ENCODE measurements around the gene WIZ.

Gene WIZ

GRCh38 chr19:15466851-15467733, 17.3 kb upstream of the WIZ start:
- DNase-seq = peak; percentile 69 to 85

DNA sequence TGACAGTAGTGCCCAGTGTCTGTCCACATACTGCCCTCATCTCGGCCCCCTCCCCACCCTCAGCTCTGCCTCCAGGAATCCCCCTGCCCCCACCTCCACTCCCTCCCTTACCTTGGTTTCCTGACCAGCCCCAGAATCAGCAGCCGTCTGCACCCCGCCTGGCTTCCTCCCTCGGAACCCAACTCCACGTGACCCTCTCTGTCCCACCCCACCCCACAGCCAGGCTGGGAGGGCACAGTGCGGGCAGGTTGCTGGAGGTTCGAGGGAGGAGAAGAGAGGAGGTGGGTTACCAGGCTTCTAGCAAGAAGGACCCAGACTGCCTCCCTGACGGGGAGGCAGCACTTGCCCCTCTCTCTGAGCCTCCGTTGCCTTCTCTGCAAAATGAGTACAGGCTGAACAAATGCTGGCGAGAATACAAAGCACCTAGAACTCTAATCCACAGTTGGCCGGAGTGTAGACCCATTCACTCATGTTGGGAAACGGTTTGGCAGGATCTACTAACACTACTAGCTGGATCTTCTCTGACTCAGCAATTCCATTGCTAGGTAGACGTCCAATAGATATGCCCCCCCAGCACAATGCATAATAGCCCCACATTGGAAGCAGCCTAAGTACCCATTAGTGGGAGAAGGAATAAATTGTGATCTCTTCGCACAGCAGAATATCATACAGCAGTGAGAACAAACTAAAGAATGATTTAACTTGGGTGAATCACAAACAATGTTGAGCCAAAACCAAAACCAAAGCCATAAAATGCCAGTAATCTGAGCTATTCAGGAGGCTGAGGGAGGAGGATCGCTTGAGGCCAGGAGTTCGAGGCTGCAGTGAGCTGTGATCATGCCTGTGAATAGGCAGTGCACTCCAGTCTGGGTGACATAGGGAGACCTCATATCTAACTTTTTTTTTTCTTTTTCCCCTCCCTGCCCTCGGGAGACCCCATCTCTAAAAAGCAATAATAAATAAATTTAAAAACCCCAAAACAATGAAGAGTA, 14.9 kb upstream of the WIZ start, which contains the start of gene RASAL3:
Gene RASAL3 (minus strand): TSS at position 151 of the 992 bp plus-strand sequence. CDS start 186 bp downstream, outside the sequence.
- DNase-seq = peak; percentile 67 to 76

GRCh38 chr19:15463861-15464371, 14.2 kb upstream of the WIZ start:
- peak; percentile 80 to 84 for DNase-seq

GRCh38 chr19:15461694-15462093, 11.9 kb upstream of the WIZ start:
- no peak for DNase-seq

DNA sequence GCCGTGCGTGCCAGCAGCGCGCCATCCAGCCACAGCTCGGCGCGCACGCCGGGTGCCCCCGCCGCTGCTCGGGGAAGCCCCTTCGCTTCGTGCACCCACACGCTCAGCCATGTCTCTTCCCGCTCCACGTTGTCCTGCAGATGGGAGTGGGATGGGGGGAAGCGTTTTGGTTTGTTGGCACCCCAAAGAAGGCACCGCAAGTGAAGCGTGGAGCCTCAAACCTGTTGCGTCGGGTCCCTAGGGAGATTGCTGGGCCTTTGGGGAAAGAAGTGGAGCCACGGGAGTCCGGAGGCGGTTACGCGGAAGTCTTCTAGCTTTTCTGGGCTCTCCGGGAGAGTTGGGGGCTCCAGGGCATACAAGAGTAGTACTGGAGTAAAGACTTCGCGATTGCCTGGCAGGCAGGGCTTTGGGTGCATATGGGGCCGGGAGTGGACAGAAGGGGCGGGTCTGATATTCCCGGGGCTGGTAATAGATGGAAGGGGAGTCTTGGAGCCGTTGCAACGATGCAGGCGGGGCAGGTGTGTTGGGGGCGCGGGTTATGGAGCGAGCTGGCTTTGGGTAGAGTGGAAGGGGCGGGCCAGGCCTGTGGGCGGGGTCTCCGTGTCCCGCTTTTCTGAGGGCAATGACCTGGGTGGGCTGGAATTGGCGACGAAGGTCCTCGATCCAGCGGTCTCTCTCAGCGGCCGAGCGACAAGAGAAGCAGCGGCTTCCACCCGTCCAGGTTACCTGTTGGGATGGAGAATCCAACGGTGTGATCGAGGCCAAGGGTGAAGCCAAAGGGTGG, 8.1 kb upstream of the WIZ start:
- DNase-seq = no peak

DNA sequence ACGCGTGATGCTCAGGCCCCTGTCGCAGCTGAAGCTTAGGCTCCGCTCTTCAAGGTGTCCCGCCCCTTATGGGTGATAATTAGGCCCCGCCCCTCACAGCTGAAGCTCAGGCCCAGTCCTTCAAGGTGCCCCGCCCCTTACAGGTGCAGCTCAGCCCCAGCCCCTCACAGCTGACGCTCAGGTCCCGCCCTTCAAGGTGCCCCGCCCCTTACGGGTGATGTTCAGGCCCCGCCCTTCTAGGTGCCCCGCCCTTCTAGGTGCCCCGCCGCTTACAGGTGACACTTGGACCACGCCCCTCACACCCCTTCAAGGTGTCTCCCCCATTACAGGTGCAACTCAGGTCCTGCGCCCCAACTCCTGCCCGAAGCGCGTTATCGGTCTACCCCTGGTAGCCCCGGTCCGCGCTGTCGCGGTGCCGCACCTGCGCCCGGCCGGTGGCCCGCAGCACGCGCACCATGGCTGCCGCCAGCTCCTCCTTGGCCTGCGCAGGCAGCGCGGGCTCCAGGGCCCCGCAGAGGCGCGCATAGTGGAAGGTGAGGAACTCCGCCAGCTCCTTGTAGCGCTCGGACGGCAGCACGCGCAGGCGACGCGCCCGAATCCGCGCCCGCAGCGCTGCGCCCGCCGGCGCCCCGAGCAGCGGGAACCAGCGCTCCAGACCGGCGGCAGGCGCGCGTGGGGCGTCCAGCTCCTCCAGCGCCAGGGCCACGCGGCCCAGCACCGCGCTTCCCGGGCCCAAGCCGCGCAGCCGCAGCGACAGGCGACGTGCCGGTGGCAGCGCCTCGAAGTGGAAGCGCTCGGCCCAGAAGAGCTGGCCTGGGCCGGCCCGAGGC, 7.3 kb upstream of the WIZ start:
- DNase-seq = no peak

- DNase-seq = no peak
Observed at GRCh38 chr19:15456441-15456840, 6.7 kb upstream of the WIZ start.

DNA sequence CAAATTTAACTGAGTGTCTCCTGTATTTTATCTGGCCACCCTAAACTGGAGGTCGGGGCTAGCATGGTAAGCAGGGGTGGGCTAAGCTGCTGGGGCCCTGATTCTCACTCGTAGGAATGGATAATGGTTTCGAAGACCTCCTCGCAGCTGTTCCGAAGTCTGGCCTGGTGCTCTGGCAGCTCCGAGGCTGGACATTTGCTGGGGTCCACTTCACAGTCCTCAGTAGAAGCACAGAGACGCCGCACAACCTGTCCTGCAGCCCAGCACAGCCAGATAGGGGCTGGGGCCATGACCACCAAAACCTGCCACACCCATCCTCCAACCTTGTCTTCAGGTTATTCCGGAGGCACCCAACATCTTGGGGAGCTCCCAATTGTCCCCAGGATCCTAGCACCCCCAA, 6.2 kb upstream of the WIZ start:
- no peak for DNase-seq

DNA sequence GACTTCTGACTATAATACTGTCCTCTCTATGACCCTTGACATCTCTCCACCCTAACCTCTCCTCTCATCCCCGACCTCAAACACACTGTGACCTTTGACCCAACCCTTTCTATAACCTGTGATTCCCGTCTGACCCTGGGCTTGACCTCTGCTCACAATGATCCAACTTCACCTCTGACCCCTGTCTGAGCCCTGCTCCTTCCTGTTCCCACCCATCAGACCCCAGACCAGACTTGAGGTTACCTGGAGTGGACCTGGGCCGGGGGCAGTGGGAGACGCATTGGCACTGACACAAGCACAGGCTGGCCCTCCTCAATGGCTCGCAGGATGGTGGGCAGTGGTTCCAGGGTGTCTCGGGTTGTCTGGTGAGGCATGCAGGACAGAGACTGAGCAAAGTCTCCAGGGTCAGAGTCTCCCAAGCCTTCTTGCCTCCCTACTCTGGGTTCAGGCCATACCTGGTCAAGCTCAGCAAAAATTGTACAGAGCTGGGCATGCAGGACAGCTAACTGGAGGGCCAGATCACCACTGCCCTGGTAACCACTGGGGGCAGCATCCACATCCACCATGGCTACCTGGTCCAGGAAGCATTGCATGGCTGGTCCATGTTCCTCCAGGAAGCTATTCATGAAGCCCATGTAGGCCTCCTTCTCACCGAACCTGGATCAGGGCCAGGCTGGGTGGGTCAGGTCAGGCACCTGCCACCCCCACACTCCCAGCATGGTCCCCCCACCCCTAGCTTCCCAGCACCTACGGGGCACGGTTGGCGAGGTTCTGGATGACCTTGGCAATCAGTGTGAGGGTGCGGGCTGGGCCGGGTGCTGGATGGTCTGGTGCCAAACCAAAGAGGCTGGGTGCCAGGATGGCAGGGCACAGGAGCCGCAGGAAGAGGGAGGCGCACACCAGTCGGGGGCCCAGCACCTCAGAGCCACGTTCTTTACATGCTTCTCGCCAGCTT, 4.4 kb upstream of the WIZ start:
- DNase-seq = no peak

GRCh38 chr19:15453091-15453578, 3.4 kb upstream of the WIZ start:
- no peak for DNase-seq

DNA sequence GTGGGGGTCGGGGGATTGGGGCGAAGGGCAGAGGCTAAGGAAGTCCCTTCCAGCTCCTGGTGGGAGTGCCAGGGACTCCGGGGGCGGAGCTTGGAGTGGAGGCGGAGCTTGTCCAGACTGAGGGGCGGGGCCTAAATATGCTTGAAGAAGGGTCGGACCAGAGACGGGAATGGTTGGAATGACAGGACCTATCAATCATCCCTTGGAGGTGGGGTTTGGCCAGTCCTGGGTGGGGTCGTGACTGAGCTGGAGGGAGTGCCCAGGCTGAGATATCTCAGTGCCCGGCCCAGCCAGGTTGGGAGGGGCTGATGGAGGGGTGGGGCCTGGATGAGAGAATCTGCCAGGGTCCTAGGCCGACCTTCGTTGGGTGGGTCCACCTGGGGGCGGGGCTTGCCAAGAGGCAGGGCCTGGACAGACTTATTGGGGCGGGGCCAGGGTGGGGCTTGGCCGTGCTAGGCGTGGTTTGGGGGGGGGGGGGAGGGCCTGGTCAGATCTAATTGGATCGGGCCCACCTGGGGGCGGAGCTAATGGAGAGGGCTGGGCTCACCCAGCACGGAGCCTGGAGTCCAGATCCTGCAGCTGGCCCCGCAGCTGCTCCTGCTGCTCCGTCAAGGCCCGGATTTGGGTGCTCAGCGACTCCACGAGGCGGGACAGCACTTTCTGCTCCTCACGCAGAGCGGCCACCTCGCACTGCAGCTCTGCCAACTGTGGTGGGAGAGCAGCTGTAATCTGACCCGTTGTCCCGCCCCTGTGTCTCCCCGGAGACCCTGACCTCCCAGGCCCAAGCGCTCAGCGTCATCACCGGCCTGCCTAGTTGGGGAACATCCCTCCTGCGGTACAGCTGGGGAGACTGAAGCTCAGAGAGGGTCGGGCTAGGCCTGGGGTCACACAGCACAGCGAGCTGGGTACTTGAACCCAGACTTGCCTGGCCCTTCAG, 2.6 kb upstream of the WIZ start:
- no peak for DNase-seq

DNA sequence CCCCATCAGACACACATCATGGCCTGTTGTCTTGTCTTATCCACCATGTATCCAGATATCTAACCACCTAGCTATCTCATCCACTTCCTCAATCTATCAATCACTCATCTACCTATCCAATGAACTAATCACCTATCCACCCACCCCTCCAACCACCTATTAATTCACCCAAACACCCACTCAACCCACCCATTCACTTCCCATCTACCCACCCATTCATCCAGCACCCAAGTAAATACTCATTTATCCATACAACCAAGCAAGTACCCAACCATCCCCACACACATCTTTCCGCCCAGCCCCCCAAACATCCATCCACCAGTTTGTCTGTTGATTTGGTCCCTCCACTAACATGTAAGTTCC, 753 bp upstream of the WIZ start:
- DNase-seq = no peak

- no peak for DNase-seq
Observed at GRCh38 chr19:15448778-15449619, 757 bp downstream of the WIZ start.

- no peak for DNase-seq
Observed at GRCh38 chr19:15448044-15448777, 1.5 kb downstream of the WIZ start.

DNA sequence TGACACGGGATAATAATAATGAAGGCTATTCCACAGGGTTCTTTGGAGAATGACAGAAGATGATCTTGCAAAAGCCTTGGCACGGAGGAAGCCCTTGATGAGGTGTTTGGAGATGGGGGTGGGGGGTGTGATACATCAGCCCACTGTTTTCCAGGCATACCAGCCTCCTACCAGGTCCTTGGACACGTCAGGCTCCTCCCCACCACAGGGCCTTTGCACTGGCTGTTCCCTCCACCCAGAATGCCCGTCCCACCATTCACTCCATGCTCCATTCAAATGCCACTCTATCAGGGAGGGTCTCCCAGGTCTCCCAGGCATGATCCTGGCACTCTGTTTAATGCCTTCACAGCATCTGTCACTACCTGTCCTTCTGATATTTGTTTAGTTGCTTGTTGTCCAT, 2.7 kb downstream of the WIZ start:
- DNase-seq = no peak

- DNase-seq = no peak
Observed at GRCh38 chr19:15445807-15446376, 3.9 kb downstream of the WIZ start.

DNA sequence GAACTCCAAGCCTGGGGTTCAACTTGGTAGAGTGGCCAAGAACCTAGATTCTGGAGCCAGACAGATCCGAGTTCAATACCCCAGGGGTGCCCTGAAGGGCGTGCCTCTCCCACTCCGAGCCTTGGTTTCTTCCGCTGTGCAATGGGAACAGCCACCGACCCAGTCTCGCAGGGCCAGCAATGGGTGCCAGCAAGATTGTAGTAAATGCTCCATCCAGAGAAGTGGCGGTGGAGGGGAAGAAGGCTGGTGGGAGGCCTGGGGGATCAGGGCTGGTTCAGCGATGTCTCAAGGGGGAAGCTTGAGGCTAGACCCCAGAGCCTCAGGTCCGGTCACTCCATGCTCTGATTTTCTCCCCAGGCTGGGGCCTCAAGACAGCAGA, 4.5 kb downstream of the WIZ start:
- DNase-seq = no peak

All from CD4-positive, alpha-beta T cell treated with Interleukin-4 for 1 hour (primary cell).